MM.1S (cell line): ENCODE results near the gene SPEM3.

Experiments used
- DNase-seq: peaks from one replicate; pipeline ENCODE4 v3.0.0-alpha.2; 2015
- H2AFZ ChIP-seq: fragments of 300-600 bp; sonication (generic); 2 replicates; pipeline ENCODE4 v1.6.0; 2016; ENCODE audit warnings: antibody characterized with exemption, low read length
- H3F3A ChIP-seq: fragments of 300-600 bp; sonication (generic); 2 replicates; pipeline ENCODE4 v1.6.1; 2016; ENCODE audit warnings: mild to moderate bottlenecking, antibody characterized with exemption, low read length, moderate library complexity, mixed read lengths; ENCODE audit not compliant: insufficient read depth
- H3K27ac ChIP-seq: fragments of 300-600 bp; sonication (generic); 2 replicates; pipeline ENCODE4 v1.5.1; 2016; ENCODE audit warnings: mild to moderate bottlenecking, low read length
- H3K27me3 ChIP-seq: fragments of 300-600 bp; sonication (generic); replicated peaks from 2 replicates; pipeline ENCODE4 v1.6.0; 2016; ENCODE audit warnings: low read length; ENCODE audit not compliant: insufficient read depth
- H3K36me3 ChIP-seq: fragments of 300-600 bp; sonication (generic); replicated peaks from 2 replicates; pipeline ENCODE4 v1.6.1; 2016; ENCODE audit warnings: mild to moderate bottlenecking, low read length, mixed read lengths; ENCODE audit not compliant: insufficient read depth
- H3K4me1 ChIP-seq: fragments of 300-600 bp; sonication (generic); 2 replicates; pipeline ENCODE4 v1.6.1; 2016; ENCODE audit warnings: low read length, mixed read lengths
- H3K4me2 ChIP-seq: fragments of 300-600 bp; sonication (generic); 2 replicates; pipeline ENCODE4 v1.6.0; 2016; ENCODE audit warnings: low read depth, low read length
- H3K4me3 ChIP-seq: fragments of 300-600 bp; sonication (generic); 2 replicates; pipeline ENCODE4 v1.5.1; 2016; ENCODE audit warnings: low read length, mixed read lengths
- H3K79me2 ChIP-seq: fragments of 300-600 bp; sonication (generic); 2 replicates; pipeline ENCODE4 v1.6.1; 2016; ENCODE audit warnings: mixed run types, low read length, mixed read lengths
- H3K9ac ChIP-seq: fragments of 300-600 bp; sonication (generic); 2 replicates; pipeline ENCODE4 v1.6.1; 2016; ENCODE audit warnings: low read length, mixed read lengths
- H3K9me2 ChIP-seq: fragments of 300-600 bp; sonication (generic); replicated peaks from 2 replicates; pipeline ENCODE4 v1.6.1; 2016; ENCODE audit warnings: mild to moderate bottlenecking, low read length, mixed read lengths; ENCODE audit not compliant: insufficient read depth
- H3K9me3 ChIP-seq: fragments of 300-600 bp; sonication (generic); replicated peaks from 2 replicates; pipeline ENCODE4 v1.6.1; 2016; ENCODE audit warnings: mild to moderate bottlenecking, low read length, mixed read lengths; ENCODE audit not compliant: insufficient read depth
- H4K20me1 ChIP-seq: fragments of 300-600 bp; sonication (generic); 2 replicates; pipeline ENCODE4 v1.6.1; 2016; ENCODE audit warnings: mild to moderate bottlenecking, low read length, moderate library complexity, mixed read lengths; ENCODE audit not compliant: insufficient read depth
- CTCF ChIP-seq: fragments of 300-600 bp; sonication (generic); IDR thresholded peaks from 2 replicates; pipeline ENCODE4 v1.5.1; 2016; ENCODE audit warnings: antibody characterized with exemption, low read length, mixed read lengths
- EZH2 ChIP-seq: fragments of 300-600 bp; sonication (generic); optimal IDR thresholded peaks from 2 replicates; pipeline ENCODE3; 2017; ENCODE audit warnings: low read depth, mild to moderate bottlenecking, antibody characterized with exemption, low read length, mixed read lengths
- EZH2phosphoT487 ChIP-seq: fragments of 300-600 bp; sonication (generic); IDR thresholded peaks from 2 replicates; pipeline ENCODE4 v1.6.1; 2018; ENCODE audit warnings: antibody characterized with exemption, low read length

The SPEM3 gene

GRCh38 chr17:7460850-7461660 lies 32.4 kb downstream of the SPEM3 start:
- Histone ChIP-seq H3K79me2 (no peaks in the 10 kb centered on the region), H3K36me3 (no peaks in the 10 kb centered on the region), H3K9me2 (no peaks in the 10 kb centered on the region), H2AFZ (no peak overlapping the region), H3F3A (peaks cover 10% of the 10 kb centered on the region), H3K4me2 (no peak overlapping the region), H3K4me3 (no peak overlapping the region), H3K27ac (no peak overlapping the region), H3K27me3 (no peaks in the 10 kb centered on the region), H3K9me3 (no peaks in the 10 kb centered on the region), H3K4me1 (no peaks in the 10 kb centered on the region; the same call in 1 of the 2 replicates), H3K9ac (no peak overlapping the region), H4K20me1 (no peaks in the 10 kb centered on the region)
- no peak for DNase-seq
- TF ChIP-seq EZH2 (no peak), EZH2phosphoT487 (no peak), CTCF (no peak)

GRCh38 chr17:7462474-7463371 lies 34.1 kb downstream of the SPEM3 start:
- DNase-seq = no peak
- H3K36me3 ChIP-seq = no peaks in the 10 kb centered on the region
- TF ChIP-seq EZH2 (no peak), CTCF (no peak), EZH2phosphoT487 (no peak)

GRCh38 chr17:7463372-7463846 lies 34.8 kb downstream of the SPEM3 start:
- no peak for TF ChIP-seq CTCF
- TF ChIP-seq EZH2 = no peak
- no peak for TF ChIP-seq EZH2phosphoT487
- H3K4me3 ChIP-seq = no peak overlapping the region
- H3K27ac ChIP-seq = no peak overlapping the region
- no peaks in the 10 kb centered on the region for H3K36me3 ChIP-seq
- H3K27me3 ChIP-seq = no peaks in the 10 kb centered on the region
- no peaks in the 10 kb centered on the region for H4K20me1 ChIP-seq
- no peaks in the 10 kb centered on the region for H3K79me2 ChIP-seq
- H3K4me2 ChIP-seq = no peak overlapping the region
- no peaks in the 10 kb centered on the region for H3K9me3 ChIP-seq
- H3K9me2 ChIP-seq = no peaks in the 10 kb centered on the region
- H2AFZ ChIP-seq = no peak overlapping the region
- no peak for DNase-seq
- H3F3A ChIP-seq = no peaks in the 10 kb centered on the region
- H3K4me1 ChIP-seq = no peaks in the 10 kb centered on the region
- no peak overlapping the region for H3K9ac ChIP-seq

More at GRCh38 chr17:7462474-7463371, 34.1 kb downstream of the SPEM3 start:
- Histone ChIP-seq H3K27me3 (no peaks in the 10 kb centered on the region), H3F3A (no peaks in the 10 kb centered on the region), H3K9me3 (no peaks in the 10 kb centered on the region), H3K79me2 (no peaks in the 10 kb centered on the region), H3K9me2 (no peaks in the 10 kb centered on the region), H3K9ac (no peak overlapping the region), H3K4me3 (no peak overlapping the region), H3K27ac (no peak overlapping the region), H3K4me1 (no peaks in the 10 kb centered on the region), H2AFZ (no peak overlapping the region), H4K20me1 (no peaks in the 10 kb centered on the region), H3K4me2 (no peak overlapping the region)
